Osteoblast (primary cell): Measurements from ENCODE around the gene AHCYL1. TPM values are rescaled to one million over a fixed set of nuclear protein-coding genes. Genes with fewer than 3 reads are reported as not detected.

Source experiments
- DNase-seq: peaks from one replicate; pipeline ENCODE4 v3.0.0; 2011; ENCODE audit warnings: low spot score, mixed read lengths; ENCODE audit not compliant: insufficient read length; ENCODE audit errors: missing footprints
- H2AFZ ChIP-seq: 2 replicates; pipeline ENCODE4 v1.6.0; 2011; ENCODE audit warnings: mild to moderate bottlenecking, low read length
- H3K27ac ChIP-seq: 2 replicates; pipeline ENCODE4 v1.5.1; 2011; ENCODE audit warnings: mild to moderate bottlenecking, low read depth, low read length, moderate library complexity
- H3K27me3 ChIP-seq: 2 replicates; pipeline ENCODE4 v1.6.0; 2012; ENCODE audit warnings: mild to moderate bottlenecking, control low read depth, inconsistent platforms, low read length, moderate library complexity; ENCODE audit not compliant: insufficient read depth
- H3K36me3 ChIP-seq: 2 replicates; pipeline ENCODE4 v1.5.1; 2011; ENCODE audit warnings: mild to moderate bottlenecking, low read length, control low read depth, moderate library complexity; ENCODE audit not compliant: insufficient read depth
- H3K4me1 ChIP-seq: 2 replicates; pipeline ENCODE4 v1.5.1; 2011; ENCODE audit warnings: mild to moderate bottlenecking, low read length, control low read depth, moderate library complexity; ENCODE audit not compliant: insufficient read depth
- H3K4me2 ChIP-seq: 2 replicates; pipeline ENCODE4 v1.6.0; 2011; ENCODE audit warnings: mild to moderate bottlenecking, low read length; ENCODE audit not compliant: insufficient read depth
- H3K4me3 ChIP-seq: fragments of 200-600 bp; sonication (generic); 3 replicates; pipeline ENCODE4 v1.5.1; 2012; ENCODE audit warnings: mild to moderate bottlenecking, low read length, inconsistent platforms; ENCODE audit not compliant: insufficient read depth
- H3K79me2 ChIP-seq: 2 replicates; pipeline ENCODE4 v1.6.0; 2012; ENCODE audit warnings: mild to moderate bottlenecking, low read length, control low read depth, inconsistent platforms; ENCODE audit not compliant: insufficient read depth
- H3K9me3 ChIP-seq: 2 replicates; pipeline ENCODE4 v1.5.1; 2011; ENCODE audit warnings: low read depth, low read length, control low read depth
- H4K20me1 ChIP-seq: 2 replicates; pipeline ENCODE4 v1.6.0; 2012; ENCODE audit warnings: mild to moderate bottlenecking, low read length, control low read depth; ENCODE audit not compliant: insufficient read depth
- CTCF ChIP-seq: IDR thresholded peaks from 2 replicates; pipeline ENCODE4 v1.5.1; 2011; ENCODE audit warnings: mild to moderate bottlenecking, low read depth, low read length, moderate library complexity; ENCODE audit errors: extremely low read depth
- total RNA-seq: library from RNA; depleted of rRNA; stranded (reverse); fragments of >200 nt; gene quantifications from 2 replicates; pipeline ENCODE4 v1.2.3, GENCODE V29; 2012

Gene AHCYL1
- total RNA-seq, 1 donor: 56.8 TPM

- H4K20me1 ChIP-seq: peaks cover 47% of the 10 kb centered on the region
- no peak for DNase-seq
- peak overlapping the region; percentile 47 for H3K27ac ChIP-seq
- peaks cover 9% of the 10 kb centered on the region for H3K4me1 ChIP-seq
- no peak overlapping the region for H3K4me2 ChIP-seq
- no peaks in the 10 kb centered on the region for H3K27me3 ChIP-seq
- H3K4me3 ChIP-seq: no peak overlapping the region
- H3K36me3 ChIP-seq: peaks cover 12% of the 10 kb centered on the region
- no peak for TF ChIP-seq CTCF
- H2AFZ ChIP-seq: no peak overlapping the region
- no peaks in the 10 kb centered on the region for H3K9me3 ChIP-seq
- peaks cover 93% of the 10 kb centered on the region for H3K79me2 ChIP-seq
Observed at GRCh38 chr1:109997204-109997866, 12.8 kb downstream of the AHCYL1 start.

GRCh38 chr1:109997867-109998229 is 13.3 kb downstream of the AHCYL1 start:
- H2AFZ ChIP-seq: no peak overlapping the region
- H3K27me3 ChIP-seq: no peaks in the 10 kb centered on the region
- peaks cover 12% of the 10 kb centered on the region for H3K36me3 ChIP-seq
- peaks cover 14% of the 10 kb centered on the region for H3K4me1 ChIP-seq
- no peak for TF ChIP-seq CTCF
- no peak for DNase-seq
- H3K79me2 ChIP-seq: peaks cover 91% of the 10 kb centered on the region
- H3K4me3 ChIP-seq: no peak overlapping the region
- H4K20me1 ChIP-seq: peaks cover 46% of the 10 kb centered on the region
- H3K4me2 ChIP-seq: no peak overlapping the region
- H3K9me3 ChIP-seq: no peaks in the 10 kb centered on the region
- peak overlapping the region; percentile 47 for H3K27ac ChIP-seq

- Histone ChIP-seq H3K4me1 (peaks cover 48% of the 10 kb centered on the region), H4K20me1 (peaks cover 23% of the 10 kb centered on the region), H3K27ac (peak overlapping the region; percentile 88), H2AFZ (no peak overlapping the region), H3K36me3 (no peaks in the 10 kb centered on the region), H3K79me2 (peaks cover 75% of the 10 kb centered on the region), H3K27me3 (no peaks in the 10 kb centered on the region), H3K4me3 (no peak overlapping the region), H3K4me2 (peak overlapping the region; percentile 76), H3K9me3 (no peaks in the 10 kb centered on the region)
- DNase-seq: no peak
- TF ChIP-seq CTCF: no peak
Observed at GRCh38 chr1:110002695-110003094, 18.1 kb downstream of the AHCYL1 start.

GRCh38 chr1:110003747-110004428 is 19.3 kb downstream of the AHCYL1 start:
- peak; percentile 90 for DNase-seq
- H4K20me1 ChIP-seq: peaks cover 20% of the 10 kb centered on the region
- no peaks in the 10 kb centered on the region for H3K27me3 ChIP-seq
- H3K36me3 ChIP-seq: peaks cover 1% of the 10 kb centered on the region
- H3K4me2 ChIP-seq: peak overlapping the region; percentile 76
- no peaks in the 10 kb centered on the region for H3K9me3 ChIP-seq
- H3K79me2 ChIP-seq: peaks cover 75% of the 10 kb centered on the region
- no peak for TF ChIP-seq CTCF
- peak overlapping the region; percentile 23 for H2AFZ ChIP-seq
- peak overlapping the region; percentile 40 for H3K4me3 ChIP-seq
- H3K4me1 ChIP-seq: peaks cover 48% of the 10 kb centered on the region
- H3K27ac ChIP-seq: peak overlapping the region; percentile 88
